SK-N-SH treated with all-trans-retinoic acid at 6 μM for 48 hours (cell line): ENCODE measurements around the gene PPIH.

Source experiments
- ATAC-seq: fragments of 200-7000 bp; cut with Tn5 transposase; 3 replicates; pipeline ENCODE4 v1.9.1; 2020; ENCODE audit warnings: mild to moderate bottlenecking, moderate library complexity
- ARNTL ChIP-seq: fragments of 450-650 bp; formaldehyde crosslinking; IDR thresholded peaks from 2 replicates; pipeline ENCODE4 v1.5.0; 2020; ENCODE audit warnings: low read depth, mild to moderate bottlenecking, moderate library complexity, borderline replicate concordance
- BACH2 ChIP-seq: fragments of 250-450 bp; sonication (Bioruptor Pico); IDR thresholded peaks from 2 replicates; pipeline ENCODE4 v1.9.0; 2021; ENCODE audit warnings: mild to moderate bottlenecking, borderline replicate concordance
- CSDC2 ChIP-seq: fragments of 250-450 bp; sonication (Bioruptor Pico); IDR thresholded peaks from 2 replicates; pipeline ENCODE4 v1.5.0; 2020; ENCODE audit warnings: mild to moderate bottlenecking, moderate library complexity
- ESRRG ChIP-seq: fragments of 250-450 bp; sonication (Bioruptor Pico); IDR thresholded peaks from 2 replicates; pipeline ENCODE4 v1.6.1; 2021; ENCODE audit warnings: mild to moderate bottlenecking
- GLIS3 ChIP-seq: fragments of 250-450 bp; sonication (Bioruptor Pico); IDR thresholded peaks from 2 replicates; pipeline ENCODE4 v1.5.0; 2020; ENCODE audit warnings: mild to moderate bottlenecking, moderate library complexity
- ISL1 ChIP-seq: fragments of 250-450 bp; sonication (Bioruptor Pico); IDR thresholded peaks from 2 replicates; pipeline ENCODE4 v2.1.2; 2022; ENCODE audit warnings: mild to moderate bottlenecking, moderate library complexity
- OSR1 ChIP-seq: fragments of 250-450 bp; sonication (Bioruptor Pico); IDR thresholded peaks from 2 replicates; pipeline ENCODE4 v1.8.0; 2022; ENCODE audit warnings: moderate library complexity, mild to moderate bottlenecking, inconsistent platforms
- PPARA ChIP-seq: fragments of 250-450 bp; sonication (Bioruptor Pico); IDR thresholded peaks from 2 replicates; pipeline ENCODE4 v1.5.0; 2020; ENCODE audit warnings: mild to moderate bottlenecking, borderline replicate concordance
- RARB ChIP-seq: fragments of 250-450 bp; sonication (Bioruptor Pico); IDR thresholded peaks from 2 replicates; pipeline ENCODE4 v1.8.0; 2021; ENCODE audit warnings: mild to moderate bottlenecking, moderate library complexity
- SNAI2 ChIP-seq: fragments of 250-450 bp; sonication (Bioruptor Pico); IDR thresholded peaks from 2 replicates; pipeline ENCODE4 v1.5.0; 2020; ENCODE audit warnings: mild to moderate bottlenecking, moderate library complexity
- TCF4 ChIP-seq: fragments of 250-450 bp; sonication (Bioruptor Pico); IDR thresholded peaks from 2 replicates; pipeline ENCODE4 v1.8.0; 2021; ENCODE audit warnings: mild to moderate bottlenecking, moderate library complexity, borderline replicate concordance
- ZFP30 ChIP-seq: fragments of 450-650 bp; formaldehyde crosslinking; IDR thresholded peaks from 2 replicates; pipeline ENCODE4 v1.5.0; 2022; ENCODE audit warnings: mild to moderate bottlenecking, moderate library complexity
- ZNF565 ChIP-seq: fragments of 450-650 bp; formaldehyde crosslinking; conservative IDR thresholded peaks from 2 replicates; pipeline ENCODE4 v1.5.0; 2020; ENCODE audit warnings: low read depth, mild to moderate bottlenecking, moderate library complexity
- ZNF70 ChIP-seq: fragments of 450-650 bp; formaldehyde crosslinking; IDR thresholded peaks from 2 replicates; pipeline ENCODE4 v1.5.0; 2020; ENCODE audit warnings: mild to moderate bottlenecking, moderate library complexity
- ZNF8 ChIP-seq: fragments of 450-650 bp; formaldehyde crosslinking; IDR thresholded peaks from 2 replicates; pipeline ENCODE4 v1.5.0; 2020; ENCODE audit warnings: mild to moderate bottlenecking, moderate library complexity
- TF ChIP-seq, protein P1 (sequence below): fragments of 250-450 bp; sonication (Bioruptor Pico); IDR thresholded peaks from 2 replicates; pipeline ENCODE4 v1.5.0; 2020; ENCODE audit warnings: mild to moderate bottlenecking, moderate library complexity
- TF ChIP-seq, protein P2 (sequence below): fragments of 250-450 bp; sonication (Bioruptor Pico); IDR thresholded peaks from 2 replicates; pipeline ENCODE4 v1.5.1; 2021; ENCODE audit warnings: mild to moderate bottlenecking, moderate library complexity
- TF ChIP-seq, protein P3 (sequence below): fragments of 250-450 bp; sonication (Bioruptor Pico); IDR thresholded peaks from 2 replicates; pipeline ENCODE4 v1.8.0; 2021; ENCODE audit warnings: low read depth, mild to moderate bottlenecking, moderate library complexity, borderline replicate concordance
- TF ChIP-seq, protein P4 (sequence below): fragments of 250-450 bp; sonication (Bioruptor Pico); IDR thresholded peaks from 2 replicates; pipeline ENCODE4 v1.5.1; 2020; ENCODE audit warnings: low read depth, mild to moderate bottlenecking, moderate library complexity

PPIH gene

DNA sequence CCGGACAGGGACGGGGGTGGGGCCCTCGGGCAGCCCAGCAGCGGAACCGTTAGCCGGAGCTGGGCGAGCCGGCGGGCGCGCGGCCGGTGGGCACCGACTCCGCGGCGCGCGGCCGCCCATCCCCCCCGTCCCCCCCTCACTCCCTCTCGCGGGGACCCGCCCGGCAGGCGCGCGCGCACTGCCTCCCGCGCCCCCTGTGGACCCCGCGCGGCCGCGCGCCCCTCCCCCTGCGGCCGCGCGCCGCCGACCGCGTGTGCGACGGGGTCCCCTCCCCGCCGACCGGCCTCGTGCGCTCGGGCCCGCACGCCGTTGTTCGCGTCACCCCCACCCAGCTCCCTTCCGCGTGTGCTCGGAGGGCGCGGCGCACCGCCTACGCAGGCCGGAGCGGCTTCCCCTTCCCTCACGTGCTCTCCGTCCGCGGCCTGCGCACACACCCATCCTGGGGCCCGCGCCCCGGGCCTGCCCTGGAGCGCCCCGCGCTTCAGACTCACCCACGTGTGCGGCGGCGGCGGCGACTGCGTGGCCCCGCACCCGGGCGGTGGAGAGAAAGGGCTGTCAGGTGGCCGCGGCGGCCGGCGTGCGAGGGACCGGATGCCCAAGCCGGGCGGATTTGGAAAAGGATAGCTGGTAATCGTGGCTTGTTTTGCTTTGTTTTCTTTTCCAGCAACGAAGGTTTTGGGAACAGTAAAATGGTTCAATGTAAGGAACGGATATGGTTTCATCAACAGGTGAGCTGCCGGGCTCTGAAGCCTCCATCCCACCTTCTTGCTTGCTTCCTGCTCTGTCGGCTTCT lies 24.7 kb downstream of the PPIH start:
- ATAC-seq = peak; percentile 13
- no peak for TF ChIP-seq OSR1
- TF ChIP-seq TCF4 (CRISPR knock-in tag) = no peak
- TF ChIP-seq, protein P1, sequence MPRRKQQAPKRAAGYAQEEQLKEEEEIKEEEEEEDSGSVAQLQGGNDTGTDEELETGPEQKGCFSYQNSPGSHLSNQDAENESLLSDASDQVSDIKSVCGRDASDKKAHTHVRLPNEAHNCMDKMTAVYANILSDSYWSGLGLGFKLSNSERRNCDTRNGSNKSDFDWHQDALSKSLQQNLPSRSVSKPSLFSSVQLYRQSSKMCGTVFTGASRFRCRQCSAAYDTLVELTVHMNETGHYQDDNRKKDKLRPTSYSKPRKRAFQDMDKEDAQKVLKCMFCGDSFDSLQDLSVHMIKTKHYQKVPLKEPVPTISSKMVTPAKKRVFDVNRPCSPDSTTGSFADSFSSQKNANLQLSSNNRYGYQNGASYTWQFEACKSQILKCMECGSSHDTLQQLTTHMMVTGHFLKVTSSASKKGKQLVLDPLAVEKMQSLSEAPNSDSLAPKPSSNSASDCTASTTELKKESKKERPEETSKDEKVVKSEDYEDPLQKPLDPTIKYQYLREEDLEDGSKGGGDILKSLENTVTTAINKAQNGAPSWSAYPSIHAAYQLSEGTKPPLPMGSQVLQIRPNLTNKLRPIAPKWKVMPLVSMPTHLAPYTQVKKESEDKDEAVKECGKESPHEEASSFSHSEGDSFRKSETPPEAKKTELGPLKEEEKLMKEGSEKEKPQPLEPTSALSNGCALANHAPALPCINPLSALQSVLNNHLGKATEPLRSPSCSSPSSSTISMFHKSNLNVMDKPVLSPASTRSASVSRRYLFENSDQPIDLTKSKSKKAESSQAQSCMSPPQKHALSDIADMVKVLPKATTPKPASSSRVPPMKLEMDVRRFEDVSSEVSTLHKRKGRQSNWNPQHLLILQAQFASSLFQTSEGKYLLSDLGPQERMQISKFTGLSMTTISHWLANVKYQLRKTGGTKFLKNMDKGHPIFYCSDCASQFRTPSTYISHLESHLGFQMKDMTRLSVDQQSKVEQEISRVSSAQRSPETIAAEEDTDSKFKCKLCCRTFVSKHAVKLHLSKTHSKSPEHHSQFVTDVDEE (CRISPR knock-in tag) = no peak; the same call in 1 of the 2 replicates
- no peak for TF ChIP-seq ARNTL (CRISPR knock-in tag)
- no peak for TF ChIP-seq ESRRG (CRISPR knock-in tag)
- no peak for TF ChIP-seq RARB (CRISPR knock-in tag)
- no peak for TF ChIP-seq BACH2 (CRISPR knock-in tag)
- TF ChIP-seq CSDC2 (CRISPR knock-in tag) = no peak
- TF ChIP-seq, protein P2, sequence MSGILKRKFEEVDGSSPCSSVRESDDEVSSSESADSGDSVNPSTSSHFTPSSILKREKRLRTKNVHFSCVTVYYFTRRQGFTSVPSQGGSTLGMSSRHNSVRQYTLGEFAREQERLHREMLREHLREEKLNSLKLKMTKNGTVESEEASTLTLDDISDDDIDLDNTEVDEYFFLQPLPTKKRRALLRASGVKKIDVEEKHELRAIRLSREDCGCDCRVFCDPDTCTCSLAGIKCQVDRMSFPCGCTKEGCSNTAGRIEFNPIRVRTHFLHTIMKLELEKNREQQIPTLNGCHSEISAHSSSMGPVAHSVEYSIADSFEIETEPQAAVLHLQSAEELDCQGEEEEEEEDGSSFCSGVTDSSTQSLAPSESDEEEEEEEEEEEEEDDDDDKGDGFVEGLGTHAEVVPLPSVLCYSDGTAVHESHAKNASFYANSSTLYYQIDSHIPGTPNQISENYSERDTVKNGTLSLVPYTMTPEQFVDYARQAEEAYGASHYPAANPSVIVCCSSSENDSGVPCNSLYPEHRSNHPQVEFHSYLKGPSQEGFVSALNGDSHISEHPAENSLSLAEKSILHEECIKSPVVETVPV (CRISPR knock-in tag) = no peak
- TF ChIP-seq, protein P3, sequence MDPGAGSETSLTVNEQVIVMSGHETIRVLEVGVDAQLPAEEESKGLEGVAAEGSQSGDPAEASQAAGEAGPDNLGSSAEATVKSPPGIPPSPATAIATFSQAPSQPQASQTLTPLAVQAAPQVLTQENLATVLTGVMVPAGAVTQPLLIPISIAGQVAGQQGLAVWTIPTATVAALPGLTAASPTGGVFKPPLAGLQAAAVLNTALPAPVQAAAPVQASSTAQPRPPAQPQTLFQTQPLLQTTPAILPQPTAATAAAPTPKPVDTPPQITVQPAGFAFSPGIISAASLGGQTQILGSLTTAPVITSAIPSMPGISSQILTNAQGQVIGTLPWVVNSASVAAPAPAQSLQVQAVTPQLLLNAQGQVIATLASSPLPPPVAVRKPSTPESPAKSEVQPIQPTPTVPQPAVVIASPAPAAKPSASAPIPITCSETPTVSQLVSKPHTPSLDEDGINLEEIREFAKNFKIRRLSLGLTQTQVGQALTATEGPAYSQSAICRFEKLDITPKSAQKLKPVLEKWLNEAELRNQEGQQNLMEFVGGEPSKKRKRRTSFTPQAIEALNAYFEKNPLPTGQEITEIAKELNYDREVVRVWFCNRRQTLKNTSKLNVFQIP (CRISPR knock-in tag) = no peak
- no peak for TF ChIP-seq ZNF70 (CRISPR knock-in tag)
- TF ChIP-seq ZNF565 (CRISPR knock-in tag) = no peak
- TF ChIP-seq, protein P4, sequence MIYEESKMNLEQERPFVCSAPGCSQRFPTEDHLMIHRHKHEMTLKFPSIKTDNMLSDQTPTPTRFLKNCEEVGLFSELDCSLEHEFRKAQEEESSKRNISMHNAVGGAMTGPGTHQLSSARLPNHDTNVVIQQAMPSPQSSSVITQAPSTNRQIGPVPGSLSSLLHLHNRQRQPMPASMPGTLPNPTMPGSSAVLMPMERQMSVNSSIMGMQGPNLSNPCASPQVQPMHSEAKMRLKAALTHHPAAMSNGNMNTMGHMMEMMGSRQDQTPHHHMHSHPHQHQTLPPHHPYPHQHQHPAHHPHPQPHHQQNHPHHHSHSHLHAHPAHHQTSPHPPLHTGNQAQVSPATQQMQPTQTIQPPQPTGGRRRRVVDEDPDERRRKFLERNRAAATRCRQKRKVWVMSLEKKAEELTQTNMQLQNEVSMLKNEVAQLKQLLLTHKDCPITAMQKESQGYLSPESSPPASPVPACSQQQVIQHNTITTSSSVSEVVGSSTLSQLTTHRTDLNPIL (CRISPR knock-in tag) = no peak
- TF ChIP-seq GLIS3 (CRISPR knock-in tag) = no peak
- no peak for TF ChIP-seq ISL1
- TF ChIP-seq ZFP30 (CRISPR knock-in tag) = no peak

DNA sequence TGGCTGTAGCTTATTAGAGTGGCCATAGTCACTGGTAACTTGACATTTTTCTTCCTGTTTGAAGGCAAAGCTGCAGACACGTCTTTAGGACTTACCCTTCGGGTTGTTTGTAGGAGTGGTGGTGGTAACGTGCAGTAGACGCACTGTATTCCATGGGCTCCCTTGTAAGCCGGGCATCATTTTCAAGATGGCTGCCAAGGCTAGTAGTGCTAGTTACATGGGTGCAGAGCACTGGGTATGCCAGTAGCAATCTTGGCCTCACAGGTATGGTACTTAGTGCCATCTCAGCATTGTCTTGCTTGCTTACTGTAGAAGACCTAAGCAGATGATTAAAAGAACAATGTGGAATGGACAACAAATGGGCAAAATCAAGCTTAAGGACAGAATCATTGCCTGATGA lies 25.9 kb downstream of the PPIH start:
- peak; percentile 33 for ATAC-seq
- TF ChIP-seq PPARA (CRISPR knock-in tag) = no peak
- TF ChIP-seq ZNF8 = no peak
- TF ChIP-seq, protein P2 (CRISPR knock-in tag) = no peak
- TF ChIP-seq, protein P3 (CRISPR knock-in tag) = no peak
- no peak for TF ChIP-seq ESRRG (CRISPR knock-in tag)

DNA sequence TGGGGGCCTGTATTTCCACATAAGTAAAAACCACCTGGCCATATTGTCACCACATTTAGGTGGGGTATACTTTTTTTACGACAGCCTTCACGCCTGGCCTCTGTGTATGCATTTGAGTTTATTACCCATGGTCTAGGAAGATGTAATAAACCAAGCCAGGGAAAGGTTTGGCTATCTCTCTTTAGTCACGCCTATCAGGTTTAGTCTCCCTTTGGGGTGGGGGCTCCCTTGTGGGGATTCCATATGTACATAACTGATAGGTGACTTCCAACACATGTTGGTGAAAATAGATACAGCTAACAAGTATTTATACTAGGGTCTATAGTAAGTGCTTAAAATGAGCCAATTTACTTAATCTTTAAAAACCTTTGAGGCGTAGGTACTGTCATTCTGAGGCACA lies 28.2 kb downstream of the PPIH start:
- ATAC-seq = no peak
- TF ChIP-seq, protein P1 (CRISPR knock-in tag) = no peak
- TF ChIP-seq, protein P4 (CRISPR knock-in tag) = no peak
- TF ChIP-seq TCF4 (CRISPR knock-in tag) (no peak), BACH2 (CRISPR knock-in tag) (no peak), RARB (CRISPR knock-in tag) (no peak), CSDC2 (CRISPR knock-in tag) (no peak), ESRRG (CRISPR knock-in tag) (no peak), ZNF70 (CRISPR knock-in tag) (no peak), ZFP30 (CRISPR knock-in tag) (no peak), ISL1 (no peak), SNAI2 (CRISPR knock-in tag) (no peak)
